T-helper 1 cell treated with Interleukin-12 subunit alpha and Interleukin-12 subunit beta and Interleukin-4 antibody, amounts not matched to agents 30 ng/mL and 1 ng/mL, for 36 hours (primary cell): Measurements from ENCODE around the gene WHAMM. TPM values are rescaled to one million over a fixed set of nuclear protein-coding genes. Genes with fewer than 3 reads are reported as not detected.
"Not testable (repeated sequence)": the region's sequence is repeated elsewhere in the genome, so short reads cannot be mapped to it uniquely, and the experiment has no call there.

Experiments
- intact Hi-C: fragments of 100-400 bp; cut with micrococcal nuclease; formaldehyde crosslinking; loops from one replicate; pipeline ENCODE4 v1.15.1; 2024
- total RNA-seq: library from RNA; stranded (reverse); gene quantifications from 2 replicates; pipeline ENCODE4 v1.2.3, GENCODE V29; 2022

The WHAMM gene
- total RNA-seq: 13.4 TPM in 2 replicates

GRCh38 chr15:82809308-82810060 is at the start of gene WHAMM:
TSS of gene WHAMM (plus strand) at chr15:82809628. CDS start at chr15:82809727, 99 bp downstream.
- intact Hi-C loops: loop anchor here (1.0 to 5.0 kb wide), 8 partner anchors 59 to 1118 kb away; partner anchors contain the start of genes AP3B2, BTBD1, EFL1 and HDGFL3

GRCh38 chr15:82763361-82764116 is 45.9 kb upstream of the WHAMM start:
- intact Hi-C loops: no loop called here

GRCh38 chr15:82764117-82764490 is 45.3 kb upstream of the WHAMM start:
- intact Hi-C loops: no loop called here

- intact Hi-C loops: no loop called here
Measured at GRCh38 chr15:82764740-82765139, 44.7 kb upstream of the WHAMM start.

GRCh38 chr15:82766201-82766600 is 43.2 kb upstream of the WHAMM start:
- intact Hi-C loops: not testable (repeated sequence)

- intact Hi-C loops: no loop called here
Measured at GRCh38 chr15:82767163-82767829, 42.1 kb upstream of the WHAMM start.

GRCh38 chr15:82768414-82769054 is 40.9 kb upstream of the WHAMM start:
- intact Hi-C loops: no loop called here

GRCh38 chr15:82771789-82772607 is 37.4 kb upstream of the WHAMM start:
- intact Hi-C loops: no loop called here

- intact Hi-C loops: no loop called here
Measured at GRCh38 chr15:82774496-82774895, 34.9 kb upstream of the WHAMM start.

- intact Hi-C loops: no loop called here
Measured at GRCh38 chr15:82778755-82779154, 30.7 kb upstream of the WHAMM start.

- intact Hi-C loops: no loop called here
Measured at GRCh38 chr15:82781349-82781748, 28.1 kb upstream of the WHAMM start.

GRCh38 chr15:82788496-82788895 is 20.9 kb upstream of the WHAMM start:
- intact Hi-C loops: no loop called here

GRCh38 chr15:82789491-82789890 is 19.9 kb upstream of the WHAMM start:
- intact Hi-C loops: no loop called here

- intact Hi-C loops: no loop called here
Measured at GRCh38 chr15:82790321-82790720, 19.1 kb upstream of the WHAMM start.

GRCh38 chr15:82792068-82792467 is 17.4 kb upstream of the WHAMM start:
- intact Hi-C loops: no loop called here

- intact Hi-C loops: no loop called here
Measured at GRCh38 chr15:82793737-82794136, 15.7 kb upstream of the WHAMM start.

GRCh38 chr15:82798104-82798503 is 11.3 kb upstream of the WHAMM start:
- intact Hi-C loops: no loop called here

GRCh38 chr15:82798531-82799166 is 10.8 kb upstream of the WHAMM start:
- intact Hi-C loops: no loop called here

- intact Hi-C loops: no loop called here
Measured at GRCh38 chr15:82799183-82799841, 10.1 kb upstream of the WHAMM start.

GRCh38 chr15:82802497-82802896 is 6.9 kb upstream of the WHAMM start:
- intact Hi-C loops: no loop called here
